ENCODE measurements around the gene CLPTM1L.

The CLPTM1L gene

GRCh38 chr5:1318659-1319251 lies 26.1 kb downstream of the CLPTM1L start:
- TF ChIP-seq CTCF (IDR thresholded peaks at IDR 0.05; ENCODE audit: low read depth, low read length): no peak
- H3K4me3 ChIP-seq (ENCODE audit: low read depth, low read length): no peak overlapping the region

DNA sequence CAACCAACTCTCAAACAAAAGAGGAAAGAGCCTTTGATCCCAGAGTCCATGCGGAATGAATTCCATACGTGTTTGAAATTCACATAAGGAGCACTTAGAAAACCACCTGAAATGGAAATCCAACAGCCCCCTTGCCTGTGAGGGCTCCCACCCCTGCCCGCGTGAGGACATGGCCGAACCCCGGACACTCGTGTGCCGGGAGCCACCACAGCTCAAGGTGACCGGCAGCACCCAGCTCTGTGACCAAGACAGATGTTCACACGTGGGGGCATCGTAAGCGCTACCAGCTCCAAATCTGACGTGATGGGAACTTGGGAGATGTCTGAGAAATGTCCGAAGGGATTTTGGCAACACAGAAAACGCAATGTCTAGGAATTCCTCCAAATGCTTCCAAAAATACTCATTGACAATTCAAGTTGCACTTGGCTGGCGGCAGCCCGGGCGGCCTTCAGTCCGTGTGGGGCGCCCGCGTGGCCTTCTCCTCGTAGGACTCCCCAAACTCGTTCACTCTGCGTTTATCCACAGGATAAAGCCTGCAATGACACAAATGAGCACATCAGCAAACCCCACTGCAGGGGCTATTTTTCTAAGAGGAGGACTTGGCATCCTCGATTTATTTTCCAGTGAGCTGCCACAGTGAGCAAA lies 26.9 kb downstream of the CLPTM1L start:
- no peak overlapping the region for H3K4me3 ChIP-seq (ENCODE audit: low read depth, low read length)

GRCh38 chr5:1316588-1317340 lies 28.1 kb downstream of the CLPTM1L start:
- no peak for TF ChIP-seq CTCF (IDR thresholded peaks at IDR 0.05; ENCODE audit: low read depth, low read length)
- no peak overlapping the region for H3K4me3 ChIP-seq (ENCODE audit: low read depth, low read length)

More for the DNA sequence above, 26.9 kb downstream of the CLPTM1L start:
- no peak for TF ChIP-seq CTCF (IDR thresholded peaks at IDR 0.05; ENCODE audit: low read depth, low read length)

DNA sequence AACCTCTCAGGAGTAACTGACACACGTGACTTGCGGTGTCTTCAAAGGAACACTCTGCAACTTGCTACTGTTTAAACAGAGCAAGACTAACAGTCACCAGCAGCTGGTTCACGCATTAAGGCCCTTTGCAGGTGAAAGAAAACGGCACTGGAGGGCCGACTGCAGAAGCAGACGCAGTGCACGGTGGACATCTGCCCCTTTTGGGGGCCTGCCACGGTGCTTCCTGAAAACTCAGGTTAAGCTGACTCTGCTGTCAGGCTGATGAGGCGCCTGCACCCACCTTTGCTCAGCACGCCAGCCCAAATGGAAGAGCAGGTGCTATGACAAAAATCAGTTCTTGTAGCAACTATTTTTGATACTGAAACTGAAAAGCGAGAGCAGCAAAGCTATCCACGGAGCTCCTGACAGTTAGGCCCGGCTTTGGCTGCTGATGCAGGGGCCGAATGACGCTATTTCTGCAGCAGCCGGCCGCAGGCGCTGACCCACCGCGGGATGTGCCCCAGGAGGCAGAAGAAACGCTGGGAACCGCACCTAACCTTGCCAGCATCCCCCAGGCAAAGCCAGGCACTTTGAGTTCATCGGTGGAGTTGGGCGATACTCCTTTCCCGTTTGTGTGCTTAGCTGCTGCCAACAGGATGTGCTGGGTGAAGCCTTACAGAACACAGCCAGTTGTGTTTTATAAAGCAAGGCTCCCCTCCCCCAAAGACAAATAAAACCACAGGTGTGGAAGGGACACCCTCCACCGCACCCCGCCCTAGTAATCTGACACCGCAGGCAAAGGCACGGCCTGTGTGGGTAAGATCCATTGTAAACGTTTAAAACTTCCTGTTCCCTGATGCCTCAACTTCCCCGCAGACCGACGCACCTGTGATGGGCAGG lies 29.0 kb downstream of the CLPTM1L start:
- no peak for TF ChIP-seq CTCF (IDR thresholded peaks at IDR 0.05; ENCODE audit: low read depth, low read length)
- no peak overlapping the region for H3K4me3 ChIP-seq (ENCODE audit: low read depth, low read length)

- no peak for TF ChIP-seq CTCF (IDR thresholded peaks at IDR 0.05; ENCODE audit: low read depth, low read length)
- no peak overlapping the region for H3K4me3 ChIP-seq (ENCODE audit: low read depth, low read length)
Measured at GRCh38 chr5:1315018-1315708, 29.7 kb downstream of the CLPTM1L start.

DNA sequence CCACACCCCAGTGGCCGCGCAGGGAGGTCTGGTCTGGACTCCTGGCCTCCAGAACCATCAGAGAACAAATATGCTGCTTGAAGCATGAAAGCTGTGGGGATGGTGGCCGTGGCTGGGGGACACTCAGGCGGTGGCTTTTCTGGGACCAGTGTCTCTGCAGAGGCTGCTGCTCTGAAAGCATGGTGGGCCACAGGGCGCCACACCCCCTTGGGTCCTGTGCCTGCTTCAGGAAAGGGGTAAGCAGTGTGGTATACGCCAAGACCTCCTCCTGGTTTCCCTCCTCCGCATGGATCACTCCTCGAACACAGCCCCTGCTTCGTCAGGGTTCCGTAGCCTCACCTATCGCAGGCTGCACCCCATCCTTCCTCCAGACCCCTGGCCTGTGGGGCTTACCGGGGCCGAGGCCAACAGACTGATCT lies 30.3 kb downstream of the CLPTM1L start:
- no peak overlapping the region for H3K4me3 ChIP-seq (ENCODE audit: low read depth, low read length)
- TF ChIP-seq CTCF (IDR thresholded peaks at IDR 0.05; ENCODE audit: low read depth, low read length): no peak

Data from WI38 (cell line).